Breast epithelium (tissue), 3 donors: ENCODE data around the gene SPINDOC.

Source experiments
- CTCF ChIP-seq, 3 donors: fragments of 450-650 bp; IDR thresholded peaks; one replicate each; pipeline ENCODE4 v1.5.1; 2016 to 2017; ENCODE audit warnings: antibody characterized with exemption in 3 of 3, mild to moderate bottlenecking in 3 of 3, moderate library complexity in 3 of 3
- POLR2A ChIP-seq: fragments of 450-650 bp; IDR thresholded peaks from one replicate; pipeline ENCODE4 v1.6.1; 2016; ENCODE audit warnings: antibody characterized with exemption, mild to moderate bottlenecking, moderate library complexity

GRCh38 chr11:63769714-63770455, 43.4 kb upstream of the SPINDOC start:
- TF ChIP-seq CTCF (IDR thresholded peaks at IDR 0.05): no peak
- TF ChIP-seq POLR2A: no peak
